BE2C (cell line): ENCODE results near the gene NXT1.

Experiments
- DNase-seq: peaks from one replicate; pipeline ENCODE4 v3.0.0-alpha.2; 2020
- H3K27me3 ChIP-seq: fragments of 250-450 bp; sonication (Bioruptor Pico); 2 replicates; pipeline ENCODE4 v1.5.1; 2020; ENCODE audit warnings: mild to moderate bottlenecking
- H3K36me3 ChIP-seq: fragments of 250-450 bp; sonication (Bioruptor Pico); 2 replicates; pipeline ENCODE4 v1.5.1; 2020; ENCODE audit warnings: mild to moderate bottlenecking
- H3K4me1 ChIP-seq: fragments of 250-450 bp; sonication (Bioruptor Pico); 2 replicates; pipeline ENCODE4 v1.5.1; 2020
- H3K4me3 ChIP-seq: 2 replicates; pipeline ENCODE4 v1.5.1; 2011; ENCODE audit warnings: low read depth, low read length
- H3K9me3 ChIP-seq: fragments of 250-450 bp; sonication (Bioruptor Pico); 2 replicates; pipeline ENCODE4 v1.5.1; 2020
- TF ChIP-seq, protein P1 (sequence below): IDR thresholded peaks from 2 replicates; pipeline ENCODE4 v1.5.1; 2012; ENCODE audit warnings: mild to moderate bottlenecking, low read depth, low read length

The NXT1 gene

GRCh38 chr20:23391707-23392310 is 41.2 kb downstream of the NXT1 start:
- Histone ChIP-seq H3K36me3 (peaks cover 11% of the 10 kb centered on the region), H3K4me3 (no peak overlapping the region), H3K4me1 (no peaks in the 10 kb centered on the region), H3K9me3 (no peaks in the 10 kb centered on the region), H3K27me3 (no peaks in the 10 kb centered on the region)
- TF ChIP-seq, protein P1, sequence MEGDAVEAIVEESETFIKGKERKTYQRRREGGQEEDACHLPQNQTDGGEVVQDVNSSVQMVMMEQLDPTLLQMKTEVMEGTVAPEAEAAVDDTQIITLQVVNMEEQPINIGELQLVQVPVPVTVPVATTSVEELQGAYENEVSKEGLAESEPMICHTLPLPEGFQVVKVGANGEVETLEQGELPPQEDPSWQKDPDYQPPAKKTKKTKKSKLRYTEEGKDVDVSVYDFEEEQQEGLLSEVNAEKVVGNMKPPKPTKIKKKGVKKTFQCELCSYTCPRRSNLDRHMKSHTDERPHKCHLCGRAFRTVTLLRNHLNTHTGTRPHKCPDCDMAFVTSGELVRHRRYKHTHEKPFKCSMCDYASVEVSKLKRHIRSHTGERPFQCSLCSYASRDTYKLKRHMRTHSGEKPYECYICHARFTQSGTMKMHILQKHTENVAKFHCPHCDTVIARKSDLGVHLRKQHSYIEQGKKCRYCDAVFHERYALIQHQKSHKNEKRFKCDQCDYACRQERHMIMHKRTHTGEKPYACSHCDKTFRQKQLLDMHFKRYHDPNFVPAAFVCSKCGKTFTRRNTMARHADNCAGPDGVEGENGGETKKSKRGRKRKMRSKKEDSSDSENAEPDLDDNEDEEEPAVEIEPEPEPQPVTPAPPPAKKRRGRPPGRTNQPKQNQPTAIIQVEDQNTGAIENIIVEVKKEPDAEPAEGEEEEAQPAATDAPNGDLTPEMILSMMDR, result no peak
- no peak for DNase-seq

DNA sequence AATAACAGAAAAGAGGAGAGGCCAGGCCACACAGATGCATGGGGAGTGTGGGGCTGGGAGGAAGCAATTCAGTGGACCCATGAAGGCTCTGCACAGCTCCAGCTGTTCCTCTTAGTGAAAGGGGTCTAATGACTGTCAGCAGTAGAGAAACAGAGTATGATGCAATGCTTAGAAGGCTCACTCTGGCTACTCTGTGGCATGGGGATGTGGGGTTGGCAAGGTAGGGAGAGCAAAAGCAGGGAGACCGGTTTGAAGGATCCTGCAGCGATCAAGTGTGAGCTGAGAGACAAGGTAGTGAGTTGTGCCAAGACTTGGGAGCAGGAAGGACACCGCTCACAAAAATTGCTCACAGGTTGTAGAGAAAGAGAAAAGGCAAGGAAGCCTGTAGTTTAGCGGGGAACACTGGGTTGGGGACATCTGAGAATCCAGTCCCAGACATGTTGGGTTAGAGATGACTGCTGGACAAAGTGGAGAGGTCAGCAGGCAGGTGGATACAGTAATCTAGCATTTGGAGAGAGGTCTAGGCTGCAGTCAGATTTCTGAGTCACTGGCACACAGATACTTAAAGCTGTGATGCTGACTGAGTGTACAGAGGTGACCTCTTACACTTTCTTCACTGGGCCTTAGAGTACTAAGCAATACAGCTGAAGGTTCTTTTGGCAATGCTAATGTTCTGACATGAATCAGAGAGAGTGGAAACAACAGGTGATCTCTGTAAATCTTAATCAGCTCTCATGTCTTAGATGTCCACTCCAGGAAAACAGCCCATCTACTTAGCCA is 43.6 kb downstream of the NXT1 start:
- no peaks in the 10 kb centered on the region for H3K27me3 ChIP-seq
- no peak overlapping the region for H3K4me3 ChIP-seq
- peaks cover 11% of the 10 kb centered on the region for H3K36me3 ChIP-seq
- TF ChIP-seq, protein P1, result no peak
- no peaks in the 10 kb centered on the region for H3K9me3 ChIP-seq
- H3K4me1 ChIP-seq, result no peaks in the 10 kb centered on the region
- no peak for DNase-seq

GRCh38 chr20:23396950-23397627 is 46.5 kb downstream of the NXT1 start:
- no peaks in the 10 kb centered on the region for H3K9me3 ChIP-seq
- H3K4me1 ChIP-seq, result no peaks in the 10 kb centered on the region
- no peaks in the 10 kb centered on the region for H3K27me3 ChIP-seq
- peaks cover 11% of the 10 kb centered on the region for H3K36me3 ChIP-seq
- DNase-seq, result no peak
- TF ChIP-seq, protein P1, result no peak
- H3K4me3 ChIP-seq, result no peak overlapping the region

DNA sequence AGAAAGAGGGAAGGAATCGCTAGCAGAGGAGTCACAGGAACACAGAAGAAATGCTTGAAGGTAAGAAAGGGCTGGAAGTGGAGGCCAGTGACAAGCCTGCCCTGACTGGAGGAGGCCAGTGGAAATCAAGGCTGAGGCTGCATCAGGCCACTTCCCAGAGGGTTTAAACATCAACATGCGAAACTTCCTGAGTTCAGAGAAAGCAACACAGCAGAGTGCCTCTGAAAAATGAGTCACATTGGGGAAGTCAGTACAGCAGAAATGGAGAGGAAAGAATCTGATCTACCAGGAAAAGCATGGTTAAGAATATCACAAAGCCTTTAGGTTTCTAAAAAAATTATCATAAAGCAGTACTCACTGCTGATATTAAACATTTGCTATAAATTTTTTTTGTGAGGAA is 47.4 kb downstream of the NXT1 start:
- Histone ChIP-seq H3K36me3 (peaks cover 11% of the 10 kb centered on the region), H3K4me1 (no peaks in the 10 kb centered on the region), H3K9me3 (no peaks in the 10 kb centered on the region), H3K4me3 (no peak overlapping the region), H3K27me3 (no peaks in the 10 kb centered on the region)
- TF ChIP-seq, protein P1, result no peak
- no peak for DNase-seq

GRCh38 chr20:23399568-23400241 is 49.1 kb downstream of the NXT1 start:
- DNase-seq, result no peak
- Histone ChIP-seq H3K4me1 (no peaks in the 10 kb centered on the region), H3K4me3 (no peak overlapping the region), H3K27me3 (no peaks in the 10 kb centered on the region), H3K36me3 (peaks cover 2% of the 10 kb centered on the region), H3K9me3 (no peaks in the 10 kb centered on the region)
- TF ChIP-seq, protein P1, result no peak
